Stomach (tissue), 9 donors: Measurements from ENCODE around the gene KLLN. TPM values are rescaled to one million over a fixed set of nuclear protein-coding genes. Genes with fewer than 3 reads are reported as not detected.
"Not testable (repeated sequence)": the region's sequence is repeated elsewhere in the genome, so short reads cannot be mapped to it uniquely, and the experiment has no call there.

Experiments
- DNase-seq, 2 donors: peaks; one replicate each; pipeline versions ENCODE4 v3.0.0 to v3.0.0-alpha.2; 2013 to 2019
- H3K27ac ChIP-seq, 5 donors: fragments of 200-600 bp in 4 of 5; sonication (generic) in 4 of 5; one replicate each; pipeline ENCODE4 v1.5.1; 2013 to 2019; ENCODE audit warnings: mild to moderate bottlenecking in 1 of 5, moderate library complexity in 1 of 5
- H3K27me3 ChIP-seq, 3 donors: fragments of 200-600 bp; sonication (generic); one replicate each; pipeline ENCODE4 v1.5.1; 2017 to 2019; ENCODE audit warnings: mixed run types in 1 of 3
- H3K36me3 ChIP-seq, 4 donors: fragments of 200-600 bp; sonication (generic); 1 replicate in 3 of 4; 2 replicates in 1 of 4; pipeline ENCODE4 v1.5.1; 2016 to 2019
- H3K4me1 ChIP-seq, 4 donors: fragments of 200-600 bp; sonication (generic); one replicate each; pipeline ENCODE4 v1.5.1; 2016 to 2019
- H3K4me3 ChIP-seq, 4 donors: fragments of 200-600 bp; sonication (generic) in 3 of 4; one replicate each; pipeline ENCODE4 v1.5.1; 2016 to 2019; ENCODE audit warnings: mild to moderate bottlenecking in 1 of 4
- H3K9me3 ChIP-seq, 4 donors: fragments of 200-600 bp; sonication (generic); one replicate each; pipeline ENCODE4 v1.5.1; 2016 to 2019
- EP300 ChIP-seq: sonication (generic); formaldehyde crosslinking; IDR thresholded peaks from one replicate; pipeline ENCODE4 v1.6.1; 2017; ENCODE audit warnings: antibody characterized with exemption
- POLR2A ChIP-seq, 4 donors: fragments of 450-650 bp; IDR thresholded peaks; one replicate each; pipeline ENCODE4 v1.6.1; 2016; ENCODE audit warnings: antibody characterized with exemption in 4 of 4, control low read depth in 2 of 4, mild to moderate bottlenecking in 1 of 4, moderate library complexity in 1 of 4
- POLR2AphosphoS5 ChIP-seq, 3 donors: sonication (generic); formaldehyde crosslinking; IDR thresholded peaks; one replicate each; pipeline ENCODE4 v1.6.1; 2016; ENCODE audit warnings: antibody characterized with exemption in 3 of 3
- WGBS, 5 donors: extraction: QIAGEN DNeasy Blood & Tissue Kit in 3 of 5; methylation state at CpG; one replicate each; pipeline versions ENCODE4 v1.1.5 to v1.1.7; 2013 to 2018; 5-methylcytosine and 5-hydroxymethylcytosine counted together
- intact Hi-C: fragments of 100-400 bp; cut with DNase I; formaldehyde crosslinking; loops from one replicate; pipeline ENCODE4 v1.15.1; 2023; ENCODE audit warnings: low total_unique reads
- polyA plus RNA-seq, 3 donors: library from polyadenylated mRNA; stranded (reverse); fragments of 200-250 nt; gene quantifications; one replicate each; pipeline ENCODE4 v1.2.3, GENCODE V29; 2013
- total RNA-seq, 5 donors: library from RNA; depleted of rRNA; stranded (reverse); fragments of >200 nt; gene quantifications; one replicate each; pipeline versions ENCODE4 v1.1.0 to v1.2.3, GENCODE V29; 2014 to 2016
- TF ChIP-seq, protein P1 (sequence below), 7 experiments: fragments of 450-650 bp in 4 of 7; fragments of 200-600 bp in 3 of 7; sonication (generic) in 3 of 7; IDR thresholded peaks; one replicate each; pipeline ENCODE4 v1.5.1; 2016 to 2019; ENCODE audit warnings: antibody characterized with exemption in 7 of 7, control low read depth in 2 of 7, mild to moderate bottlenecking in 1 of 7
- donor health status: healthy with polysubstance abuse.
- donor health status: Bipolar disorder and iron deficiency.
- donor health status: healthy.

Gene KLLN
- total and polyA plus RNA-seq, 8 donors = 0.18 to 0.37 (median 0.27) TPM; not detected in 4

DNA sequence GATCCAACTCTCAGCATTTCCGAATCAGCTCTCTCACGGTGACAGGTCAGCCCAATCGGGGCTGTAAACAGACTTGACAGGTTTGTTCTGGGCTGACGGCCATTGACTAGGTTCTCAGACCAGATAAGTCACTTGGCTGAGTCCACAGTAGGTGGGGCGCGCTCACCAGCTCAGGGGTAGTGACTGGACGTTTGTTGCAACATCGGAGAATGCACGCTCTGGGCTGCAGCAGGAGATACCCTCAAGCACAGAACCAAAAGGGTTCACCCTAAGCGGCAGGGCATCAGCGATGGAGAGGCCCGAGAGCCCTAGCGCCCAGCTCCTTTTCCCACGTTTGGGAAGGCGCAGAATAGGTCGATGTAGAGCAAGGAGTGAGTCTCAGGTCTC lies 1.8 kb downstream of the KLLN start:
- Histone ChIP-seq H3K4me3 (peak overlapping the region; percentile 88 to 94 (median 90)), H3K9me3 (no peaks in the 10 kb centered on the region), H3K4me1 (peaks cover 7 to 19% (median 16%) of the 10 kb centered on the region in 4 donors), H3K27ac (peak overlapping the region; percentile 95 to 99 (median 97)), H3K27me3 (no peaks in the 10 kb centered on the region), H3K36me3 (no peaks in the 10 kb centered on the region)
- WGBS, 5 donors = 3 to 5% (median 5%) methylated on average over 10 to 16 of the region's 16 CpGs
- intact Hi-C loops = loop anchor here (10.0 kb wide), 1 partner anchor 253 kb away; no protein-coding TSS in a partner anchor
- DNase-seq = peak; percentile 87 to 88
- no peak for TF ChIP-seq EP300
- no peak for TF ChIP-seq POLR2A (IDR thresholded peaks at IDR 0.05)
- TF ChIP-seq POLR2AphosphoS5 (IDR thresholded peaks at IDR 0.05) = peak in 2 of 3 donors; percentile 50 to 71
- TF ChIP-seq, protein P1, sequence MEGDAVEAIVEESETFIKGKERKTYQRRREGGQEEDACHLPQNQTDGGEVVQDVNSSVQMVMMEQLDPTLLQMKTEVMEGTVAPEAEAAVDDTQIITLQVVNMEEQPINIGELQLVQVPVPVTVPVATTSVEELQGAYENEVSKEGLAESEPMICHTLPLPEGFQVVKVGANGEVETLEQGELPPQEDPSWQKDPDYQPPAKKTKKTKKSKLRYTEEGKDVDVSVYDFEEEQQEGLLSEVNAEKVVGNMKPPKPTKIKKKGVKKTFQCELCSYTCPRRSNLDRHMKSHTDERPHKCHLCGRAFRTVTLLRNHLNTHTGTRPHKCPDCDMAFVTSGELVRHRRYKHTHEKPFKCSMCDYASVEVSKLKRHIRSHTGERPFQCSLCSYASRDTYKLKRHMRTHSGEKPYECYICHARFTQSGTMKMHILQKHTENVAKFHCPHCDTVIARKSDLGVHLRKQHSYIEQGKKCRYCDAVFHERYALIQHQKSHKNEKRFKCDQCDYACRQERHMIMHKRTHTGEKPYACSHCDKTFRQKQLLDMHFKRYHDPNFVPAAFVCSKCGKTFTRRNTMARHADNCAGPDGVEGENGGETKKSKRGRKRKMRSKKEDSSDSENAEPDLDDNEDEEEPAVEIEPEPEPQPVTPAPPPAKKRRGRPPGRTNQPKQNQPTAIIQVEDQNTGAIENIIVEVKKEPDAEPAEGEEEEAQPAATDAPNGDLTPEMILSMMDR (IDR thresholded peaks at IDR 0.05) = peak in 1 of 7 experiments; percentile 17

GRCh38 chr10:87860816-87861403 lies 2.4 kb downstream of the KLLN start:
- Histone ChIP-seq H3K36me3 (no peaks in the 10 kb centered on the region), H3K4me1 (peaks cover 7 to 19% (median 16%) of the 10 kb centered on the region in 4 donors), H3K4me3 (peak overlapping the region in 3 of 4 donors; percentile 88 to 94 (median 91)), H3K27ac (peak overlapping the region in 4 of 5 donors; percentile 95 to 99 (median 98)), H3K9me3 (no peaks in the 10 kb centered on the region), H3K27me3 (no peaks in the 10 kb centered on the region)
- no peak for DNase-seq
- WGBS, 5 donors = 41 to 61% (median 46%) methylated on average over 4 of the region's 4 CpGs
- intact Hi-C loops = loop anchor here (10.0 kb wide), 1 partner anchor 254 kb away; no protein-coding TSS in a partner anchor
- no peak for TF ChIP-seq POLR2A (IDR thresholded peaks at IDR 0.05)
- no peak for TF ChIP-seq EP300
- TF ChIP-seq, protein P1 (IDR thresholded peaks at IDR 0.05) = no peak
- TF ChIP-seq POLR2AphosphoS5 (IDR thresholded peaks at IDR 0.05) = no peak

DNA sequence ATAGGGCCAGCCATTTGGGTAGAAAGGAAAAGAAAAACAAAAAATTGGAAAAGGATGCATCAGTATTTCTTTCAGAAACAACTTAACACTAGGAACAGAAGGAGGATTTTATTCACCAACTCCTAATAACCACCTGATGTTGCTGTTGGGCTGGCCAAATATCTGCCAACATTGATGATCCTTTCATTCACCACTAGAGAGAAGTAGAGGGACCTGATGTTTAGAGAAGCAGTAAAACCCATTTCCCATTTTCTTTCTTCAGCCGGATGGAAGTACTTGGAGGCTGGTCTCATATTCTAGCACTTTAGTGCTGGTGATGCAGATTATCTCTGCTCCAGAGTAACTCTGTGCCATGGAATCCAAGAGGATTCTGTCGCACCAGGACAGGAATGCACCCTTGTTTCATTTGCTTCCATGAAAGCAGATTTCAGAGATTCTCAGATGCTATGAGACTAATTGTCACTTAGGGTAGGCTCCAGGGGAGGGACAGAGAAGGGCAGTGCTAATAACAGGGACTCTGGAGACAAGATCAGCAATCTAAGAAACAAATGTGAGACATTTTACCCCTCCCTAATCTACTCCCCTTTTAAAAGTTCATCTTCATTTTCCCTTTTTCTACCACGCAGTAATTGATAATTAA lies 3.1 kb downstream of the KLLN start:
- Histone ChIP-seq H3K27me3 (no peaks in the 10 kb centered on the region), H3K36me3 (no peaks in the 10 kb centered on the region), H3K27ac (peak overlapping the region in 3 of 5 donors; percentile 97 to 99 (median 98)), H3K4me3 (no peak overlapping the region), H3K4me1 (peaks cover 7 to 19% (median 16%) of the 10 kb centered on the region in 4 donors), H3K9me3 (no peaks in the 10 kb centered on the region)
- DNase-seq = peak in 1 of 2 donors; percentile 76
- TF ChIP-seq POLR2A (IDR thresholded peaks at IDR 0.05) = no peak
- no peak for TF ChIP-seq EP300
- TF ChIP-seq, protein P1 (IDR thresholded peaks at IDR 0.05) = peak in 2 of 7 experiments; percentile 28 to 41
- TF ChIP-seq POLR2AphosphoS5 (IDR thresholded peaks at IDR 0.05) = no peak
- 39 to 60% (median 52%) methylated on average over 3 of the region's 3 CpGs for WGBS, 5 donors
- intact Hi-C loops = loop anchor here (10.0 kb wide), 1 partner anchor 255 kb away; no protein-coding TSS in a partner anchor

DNA sequence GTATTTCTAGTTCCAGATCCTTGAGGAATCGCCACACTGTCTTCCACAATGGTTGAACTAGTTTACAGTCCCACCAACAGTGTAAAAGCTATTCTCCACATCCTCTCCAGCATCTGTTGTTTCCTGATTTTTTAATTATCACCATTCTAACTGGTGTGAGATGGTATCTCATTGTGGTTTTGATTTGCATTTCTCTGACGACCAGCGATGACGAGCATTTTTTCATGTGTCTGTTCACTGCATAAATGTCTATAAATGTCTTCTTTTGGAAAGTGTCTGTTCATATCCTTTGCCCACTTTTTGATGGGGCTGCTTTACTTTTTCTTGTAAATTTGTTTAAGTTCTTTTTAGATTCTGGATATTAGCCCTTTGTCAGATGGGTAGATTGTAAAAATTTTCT lies 7.7 kb downstream of the KLLN start:
- DNase-seq, H3K9me3 ChIP-seq, H3K27ac ChIP-seq, H3K27me3 ChIP-seq, H3K36me3 ChIP-seq, intact Hi-C loops, H3K4me3 ChIP-seq: not testable (repeated sequence)
- H3K4me1 ChIP-seq = peaks cover 1 to 15% (median 10%) of the 10 kb centered on the region in 4 donors
- 86 to 91% (median 87%) methylated on average over 4 of the region's 4 CpGs for WGBS, 5 donors

DNA sequence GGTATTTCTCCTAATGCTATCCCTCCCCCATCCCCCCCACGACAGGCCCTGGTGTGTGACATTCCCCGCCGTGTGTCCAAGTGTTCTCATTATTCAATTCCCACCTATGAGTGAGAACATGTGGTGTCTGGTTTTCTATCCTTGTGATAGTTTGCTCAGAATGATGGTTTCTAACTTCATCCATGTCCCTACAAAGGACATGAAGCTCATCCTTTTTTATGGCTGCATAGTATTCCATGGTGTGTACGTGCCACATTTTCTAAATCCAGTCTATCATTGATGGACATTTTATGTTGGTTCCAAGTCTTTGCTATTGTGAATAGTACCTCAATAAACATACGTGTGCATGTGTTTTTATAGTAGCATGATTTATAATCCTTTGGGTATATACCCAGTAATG lies 8.1 kb downstream of the KLLN start:
- H3K9me3 ChIP-seq, DNase-seq, H3K27ac ChIP-seq, H3K4me3 ChIP-seq, H3K36me3 ChIP-seq, H3K27me3 ChIP-seq, intact Hi-C loops: not testable (repeated sequence)
- peaks cover 0 to 15% (median 7%) of the 10 kb centered on the region in 4 donors for H3K4me1 ChIP-seq
- 92 to 97% (median 95%) methylated on average over 5 of the region's 5 CpGs for WGBS, 5 donors
